Peyer's patch (tissue), 4 donors: Measurements from ENCODE around the gene TRABD.

Source experiments
- CTCF ChIP-seq, 6 experiments: fragments of 450-650 bp in 4 of 6; fragments of 200-600 bp in 2 of 6; sonication (generic) in 1 of 6; IDR thresholded peaks; one replicate each; pipeline ENCODE4 v1.5.1; 2017 to 2019; ENCODE audit warnings: antibody characterized with exemption in 6 of 6, mild to moderate bottlenecking in 3 of 6, moderate library complexity in 1 of 6
- POLR2A ChIP-seq, 2 donors: fragments of 450-650 bp; IDR thresholded peaks; one replicate each; pipeline ENCODE4 v1.5.1; 2017; ENCODE audit warnings: antibody characterized with exemption in 2 of 2, mild to moderate bottlenecking in 2 of 2, moderate library complexity in 2 of 2

DNA sequence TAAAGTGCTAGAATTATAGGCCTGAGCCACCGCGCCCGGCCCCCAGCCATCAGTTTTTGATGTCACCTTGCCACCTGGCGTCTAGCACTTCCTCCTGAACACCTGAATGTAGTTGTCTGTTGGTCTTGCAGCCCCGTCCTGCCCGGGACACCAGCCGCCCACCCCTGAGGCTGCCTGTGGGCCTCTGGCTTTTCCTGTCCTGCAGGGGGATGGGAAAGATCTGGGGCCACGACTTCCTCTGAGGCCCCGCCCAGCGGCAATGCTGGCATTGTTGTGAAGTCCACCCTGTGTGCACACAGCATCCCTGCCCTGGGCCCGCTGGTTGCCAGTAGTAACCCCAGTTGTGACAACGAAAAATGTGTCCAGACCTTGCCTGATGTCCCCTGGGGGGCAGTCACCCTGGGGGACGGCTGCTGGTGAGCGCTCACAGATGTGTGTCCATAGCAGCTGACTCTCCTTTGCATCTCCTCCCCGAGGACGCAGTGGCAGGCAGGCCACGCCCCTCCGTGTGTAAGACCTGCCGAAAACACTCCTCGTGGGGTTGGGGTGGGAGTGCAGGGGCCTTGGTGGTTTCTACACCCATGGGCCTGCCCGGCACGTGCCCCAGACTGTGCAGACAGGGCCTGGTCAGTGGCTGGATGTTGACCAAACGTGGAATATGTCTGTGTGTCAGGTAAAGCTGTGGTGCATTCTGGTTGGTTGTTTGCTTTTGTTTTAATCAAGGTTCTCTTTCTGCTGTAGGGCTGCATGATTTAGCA, 21.8 kb downstream of the TRABD start:
- TF ChIP-seq POLR2A (IDR thresholded peaks at IDR 0.05) (no peak), CTCF (IDR thresholded peaks at IDR 0.05) (no peak)
